HG02840 (cell line): ENCODE measurements around the gene PCYOX1L.

Experiments used
- ATAC-seq: cut with Tn5 transposase; IDR thresholded peaks from one replicate; pipeline ENCODE4 v1.9.1; 2021; ENCODE audit warnings: mild to moderate bottlenecking, moderate library complexity, moderate number of reproducible peaks; ENCODE audit not compliant: unreplicated experiment, low FRiP score

PCYOX1L gene

GRCh38 chr5:149417711-149418368 lies 60.0 kb downstream of the PCYOX1L start:
- no peak for ATAC-seq

GRCh38 chr5:149418910-149419531 lies 61.2 kb downstream of the PCYOX1L start:
- ATAC-seq, result no peak
